Left renal pelvis (tissue), 4 donors: ENCODE data around the gene BHLHE41. TPM values are rescaled to one million over a fixed set of nuclear protein-coding genes. Genes with fewer than 3 reads are reported as not detected.

ENCODE experiments used
- DNase-seq, 4 donors: peaks; one replicate each; pipeline ENCODE4 v3.0.0-alpha.2; 2013; ENCODE audit warnings: low read depth in 4 of 4, low spot score in 3 of 4
- polyA plus RNA-seq, 4 donors: library from polyadenylated mRNA; unstranded; fragments of 120-200 nt; gene quantifications; one replicate each; pipeline ENCODE4 v1.2.1, GENCODE V29; 2013; ENCODE audit not compliant: insufficient read length in 4 of 4

Gene BHLHE41
- polyA plus RNA-seq = 1 to 10 TPM; 1.5 to 5.6 (median 2.4) TPM

- no peak for DNase-seq
Measured at GRCh38 chr12:26124446-26125399, at the start of gene BHLHE41. TSS of gene BHLHE41 (minus strand) at chr12:26125037. CDS start at chr12:26124779, 258 bp downstream.

GRCh38 chr12:26172946-26173552, 48.2 kb upstream of the BHLHE41 start:
- DNase-seq = no peak

DNA sequence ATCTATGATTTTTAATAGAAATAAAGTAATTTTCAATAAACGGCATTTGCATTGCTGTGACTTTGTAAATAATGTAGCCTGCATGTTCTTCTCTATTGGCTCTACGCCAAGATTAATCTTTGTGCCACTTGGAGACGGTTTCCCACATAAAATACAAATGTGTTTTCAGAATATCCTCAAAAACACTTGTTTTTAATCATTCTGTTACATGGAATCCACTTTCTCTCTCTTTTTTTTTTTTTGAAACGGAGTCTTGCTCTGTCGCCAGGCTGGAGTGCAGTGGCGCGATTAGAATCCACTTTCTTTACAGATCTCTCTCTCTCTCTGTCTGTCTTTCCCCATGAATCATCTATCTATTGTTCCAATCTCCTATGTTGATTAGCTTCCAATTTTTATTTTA, 47.7 kb upstream of the BHLHE41 start:
- no peak for DNase-seq

DNA sequence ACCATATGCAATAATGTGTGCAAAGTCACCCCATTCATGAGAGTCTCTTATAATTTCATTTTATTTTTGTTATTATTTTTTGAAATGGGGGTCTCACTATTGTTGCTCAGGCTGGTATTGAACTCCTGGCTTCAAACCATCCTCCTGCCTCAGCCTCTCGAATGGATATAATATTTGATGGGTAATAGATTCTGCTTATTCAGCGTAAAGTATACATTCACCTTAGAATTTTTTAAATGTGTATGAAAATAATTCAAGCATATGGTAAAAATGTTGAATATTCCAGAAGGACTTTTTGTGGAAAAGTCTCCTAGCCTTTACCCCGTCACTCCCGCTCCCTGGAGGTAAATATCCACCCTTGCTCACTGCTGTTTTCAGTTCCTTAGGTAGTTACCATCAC, 47.2 kb upstream of the BHLHE41 start:
- DNase-seq = no peak

GRCh38 chr12:26164118-26164517, 39.3 kb upstream of the BHLHE41 start:
- no peak for DNase-seq

GRCh38 chr12:26162905-26163304, 38.1 kb upstream of the BHLHE41 start:
- DNase-seq = no peak

GRCh38 chr12:26162174-26162573, 37.3 kb upstream of the BHLHE41 start:
- DNase-seq = no peak

DNA sequence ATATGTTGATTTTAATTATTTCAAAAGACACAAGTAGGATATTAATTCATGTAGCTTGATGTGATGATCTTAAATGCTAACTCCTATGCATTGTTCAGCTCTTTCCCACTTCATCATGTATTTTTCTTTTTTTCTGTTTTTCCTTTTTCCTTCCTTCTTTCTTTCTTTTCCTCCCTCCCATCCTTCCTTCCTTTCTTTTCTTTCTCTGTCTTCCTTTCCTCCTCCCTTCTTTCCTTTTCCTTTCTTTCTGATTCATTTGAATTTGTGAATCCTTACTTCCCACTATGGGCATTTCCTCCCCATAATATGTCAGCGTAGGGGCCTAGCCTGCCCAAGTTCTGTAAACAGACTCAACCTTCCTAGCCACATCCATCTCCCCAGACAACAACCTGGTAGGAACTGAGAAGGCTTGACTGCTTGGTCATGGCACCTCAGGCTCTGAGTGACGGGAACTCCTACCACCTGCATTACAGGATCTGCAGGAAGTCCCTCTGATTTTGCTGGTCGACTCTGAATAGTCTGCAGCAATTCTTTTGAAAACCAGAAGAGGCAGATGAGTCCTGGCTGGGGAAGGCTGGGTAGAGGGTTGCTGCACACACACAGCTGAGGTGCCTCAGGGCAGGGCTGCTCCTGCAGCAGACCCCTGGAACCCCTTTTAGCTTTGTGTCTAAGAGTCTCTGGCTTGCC, 33.4 kb upstream of the BHLHE41 start:
- DNase-seq = no peak

GRCh38 chr12:26157001-26157400, 32.2 kb upstream of the BHLHE41 start:
- DNase-seq = no peak

DNA sequence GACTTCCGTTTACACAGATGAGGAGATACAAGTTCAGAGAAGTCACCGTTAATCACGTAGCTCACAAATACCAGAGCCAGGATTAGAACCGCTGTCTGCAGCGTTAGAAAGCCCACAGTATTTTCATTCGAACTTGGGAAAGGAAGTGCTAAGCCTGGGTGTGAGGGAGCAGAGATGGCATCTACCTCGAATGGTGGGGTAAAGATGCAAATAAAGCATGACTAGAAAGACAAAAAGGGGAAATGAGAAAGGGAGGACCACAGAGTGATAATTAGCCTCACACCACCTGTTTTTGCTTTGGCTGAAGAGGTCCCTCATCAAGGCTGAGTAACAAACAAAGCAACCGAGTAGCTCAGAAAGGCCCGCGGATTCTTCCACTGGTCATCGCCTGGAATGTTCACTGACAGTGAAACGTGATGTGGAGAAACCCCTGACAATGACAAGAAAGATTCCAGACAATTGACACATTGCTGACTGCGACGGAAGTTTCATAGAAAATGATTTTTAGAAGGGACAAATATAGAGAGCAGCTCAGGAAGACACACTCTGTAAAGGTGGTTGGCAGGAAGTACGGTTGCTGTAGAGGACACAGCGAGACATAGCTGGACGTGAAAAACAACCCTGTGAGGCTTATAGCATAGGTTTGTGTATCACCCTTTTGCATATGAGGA, 31.5 kb upstream of the BHLHE41 start:
- no peak for DNase-seq

GRCh38 chr12:26153421-26154154, 28.8 kb upstream of the BHLHE41 start:
- no peak for DNase-seq

DNA sequence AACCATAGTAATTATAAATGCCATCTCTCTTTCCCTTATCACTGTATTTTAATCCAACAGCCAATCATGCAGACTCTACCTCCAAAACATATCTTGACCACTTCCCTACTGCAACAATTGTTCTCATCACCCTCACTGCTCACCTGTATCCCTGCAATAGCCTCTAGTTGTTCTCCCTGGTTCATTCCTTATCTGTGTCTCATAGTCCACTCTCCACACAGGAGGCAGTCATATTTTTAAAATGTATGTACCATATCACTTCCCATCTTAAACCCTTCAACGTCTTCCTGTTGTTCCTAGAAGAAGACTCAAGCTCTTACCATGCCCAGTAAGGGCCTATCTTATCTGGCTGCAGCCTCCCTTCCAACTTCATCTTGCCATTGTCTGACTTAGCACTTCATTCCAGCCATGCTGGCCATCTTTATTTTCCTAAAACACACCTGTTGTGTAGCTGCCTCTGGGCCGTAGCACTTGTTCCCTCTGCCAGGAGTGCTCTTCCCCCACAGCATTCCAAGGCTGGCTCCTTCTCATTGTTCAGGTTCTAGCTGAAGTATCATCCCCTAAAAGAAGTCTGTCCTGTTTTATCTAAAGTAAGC, 27.8 kb upstream of the BHLHE41 start:
- no peak for DNase-seq

- DNase-seq = no peak
Measured at GRCh38 chr12:26150736-26151450, 26.1 kb upstream of the BHLHE41 start.

DNA sequence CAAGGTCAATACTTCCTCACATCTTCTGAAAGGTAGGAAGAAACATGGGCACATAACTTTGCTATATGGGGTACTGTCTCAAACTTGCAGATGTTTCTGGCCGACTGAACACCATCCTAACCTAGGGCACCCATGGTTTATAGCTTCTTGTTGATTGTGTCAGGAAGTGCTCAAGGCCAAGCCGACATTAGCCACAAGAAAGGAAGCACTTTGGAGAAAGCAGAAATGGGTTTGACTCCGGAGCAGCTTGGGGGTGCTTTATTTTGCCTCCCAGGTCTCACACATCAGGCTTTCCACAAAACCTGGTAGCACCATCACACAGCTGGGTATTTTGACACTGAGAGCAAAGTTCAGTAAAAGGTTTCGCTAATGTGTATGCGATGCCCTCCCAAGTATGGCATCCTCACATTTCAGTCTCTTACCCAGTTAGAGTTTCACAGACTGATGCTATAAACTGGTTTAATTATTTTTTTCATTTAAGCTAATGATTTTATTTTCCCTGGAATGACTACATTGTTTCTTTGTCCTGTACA, 25.2 kb upstream of the BHLHE41 start:
- no peak for DNase-seq

GRCh38 chr12:26148291-26148690, 23.5 kb upstream of the BHLHE41 start:
- DNase-seq = no peak

- no peak for DNase-seq
Measured at GRCh38 chr12:26143291-26143690, 18.5 kb upstream of the BHLHE41 start.

GRCh38 chr12:26138860-26139259, 14.0 kb upstream of the BHLHE41 start:
- no peak for DNase-seq

DNA sequence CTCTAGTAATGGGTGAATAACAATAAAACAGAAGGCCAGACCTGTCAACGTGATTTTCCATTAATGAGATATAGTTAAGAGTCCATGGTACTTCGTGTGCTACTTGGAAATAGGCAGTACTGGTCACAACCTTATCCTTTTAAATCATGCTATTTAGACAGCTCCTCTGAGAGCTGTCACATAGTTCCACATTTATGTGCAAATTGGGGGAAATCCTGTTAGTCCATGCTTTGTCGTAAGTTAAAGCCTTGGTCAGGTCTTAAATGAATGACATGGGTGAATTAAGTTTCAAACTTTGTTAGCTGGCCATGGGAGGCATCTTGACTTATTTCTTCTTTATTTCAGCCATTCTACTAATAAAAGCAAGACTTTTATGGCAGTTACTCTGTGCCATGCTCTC, 11.9 kb upstream of the BHLHE41 start:
- no peak for DNase-seq

GRCh38 chr12:26135571-26135970, 10.7 kb upstream of the BHLHE41 start:
- DNase-seq = no peak
